Activated CD8-positive, alpha-beta memory T cell treated with anti-CD3 and anti-CD28 coated beads, Interleukin-2, amount 50 U/mL, for 1 hour (primary cell): ENCODE data around the gene ORC5.
"Not testable (repeated sequence)": the region's sequence is repeated elsewhere in the genome, so short reads cannot be mapped to it uniquely, and the experiment has no call there.

Source experiments
- DNase-seq: peaks from one replicate; pipeline ENCODE4 v3.0.0-alpha.2; 2020; ENCODE audit errors: extremely low read depth

The ORC5 gene

DNA sequence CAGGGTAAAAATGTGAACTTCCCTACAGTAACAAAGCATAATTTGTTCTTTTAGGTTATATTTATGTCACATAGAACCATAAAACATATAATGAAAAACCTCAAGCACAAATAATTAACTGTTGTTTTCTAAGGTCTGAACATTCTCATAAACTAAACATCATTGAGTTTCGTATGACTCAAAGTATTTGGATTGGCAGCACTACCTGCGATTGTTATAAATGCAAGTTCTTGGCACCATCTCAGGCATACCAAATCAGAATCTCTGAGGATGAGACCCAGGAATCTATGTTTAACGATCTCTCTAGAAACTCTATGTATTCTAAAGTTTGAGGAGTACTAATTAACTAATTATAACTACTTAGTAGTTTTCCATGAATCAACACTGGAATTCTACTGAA lies 22.5 kb downstream of the ORC5 start:
- DNase-seq = no peak

DNA sequence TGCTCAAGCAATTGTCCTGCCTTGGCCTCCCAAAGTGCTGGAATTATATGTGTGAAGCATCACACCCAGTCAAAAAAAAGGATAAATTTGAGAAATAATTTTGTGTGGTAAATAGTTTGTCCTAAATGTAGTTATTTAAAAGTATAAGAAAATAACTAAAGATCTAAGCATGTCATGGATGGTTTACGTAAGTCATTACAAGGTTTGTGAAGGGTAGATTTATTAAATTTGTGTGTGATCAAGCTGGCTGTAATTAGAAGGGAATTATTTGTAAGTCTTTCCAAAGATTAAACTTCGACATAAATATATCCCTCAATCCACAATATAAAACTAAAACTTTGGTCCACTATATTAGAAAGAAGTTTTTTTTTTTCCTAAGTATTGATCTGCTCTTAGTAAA lies 28.6 kb downstream of the ORC5 start:
- DNase-seq = no peak

DNA sequence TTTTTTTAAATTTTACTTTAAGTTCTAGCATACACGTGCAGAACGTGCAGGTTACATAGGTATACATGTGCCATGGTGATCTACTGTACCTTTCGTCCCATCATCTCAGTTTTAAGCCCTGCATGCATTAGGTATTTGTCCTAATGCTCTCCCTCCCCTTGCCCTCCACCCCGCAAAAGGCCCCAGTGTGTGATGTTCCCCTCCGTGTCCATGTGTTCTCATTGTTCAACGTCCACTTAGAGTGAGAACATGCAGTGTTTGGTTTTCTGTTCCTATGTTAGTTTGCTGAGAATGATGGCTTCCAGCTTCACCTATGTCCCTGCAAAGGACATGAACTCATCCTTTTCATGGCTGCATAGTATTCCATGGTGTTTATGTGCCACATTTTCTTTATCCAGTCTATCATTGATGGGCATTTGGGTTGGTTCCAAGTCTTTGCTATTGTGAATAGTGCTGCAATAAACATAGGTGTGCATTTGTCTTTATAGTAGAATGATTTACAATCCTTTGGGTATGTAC lies 30.2 kb downstream of the ORC5 start:
- not testable (repeated sequence) for DNase-seq

DNA sequence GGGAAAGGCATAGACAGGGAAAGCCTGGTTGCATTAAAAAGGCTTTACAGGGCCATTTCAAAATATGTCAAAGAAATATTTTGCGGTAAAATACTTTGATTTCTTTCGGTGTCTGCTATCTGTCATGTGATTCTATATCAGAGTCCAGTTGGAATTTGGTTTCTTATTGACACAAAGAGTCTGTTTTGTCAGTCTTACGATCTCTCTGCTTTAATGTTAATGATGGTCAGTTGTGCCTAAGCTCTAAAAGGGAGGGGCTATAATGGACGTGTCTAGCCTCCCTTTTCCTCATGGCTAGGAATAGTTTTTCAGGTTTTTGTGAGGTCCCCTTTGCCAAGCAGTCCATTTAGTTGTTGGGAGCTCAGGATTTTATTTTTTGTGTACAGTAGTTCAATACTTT lies 31.5 kb downstream of the ORC5 start:
- no peak for DNase-seq

DNA sequence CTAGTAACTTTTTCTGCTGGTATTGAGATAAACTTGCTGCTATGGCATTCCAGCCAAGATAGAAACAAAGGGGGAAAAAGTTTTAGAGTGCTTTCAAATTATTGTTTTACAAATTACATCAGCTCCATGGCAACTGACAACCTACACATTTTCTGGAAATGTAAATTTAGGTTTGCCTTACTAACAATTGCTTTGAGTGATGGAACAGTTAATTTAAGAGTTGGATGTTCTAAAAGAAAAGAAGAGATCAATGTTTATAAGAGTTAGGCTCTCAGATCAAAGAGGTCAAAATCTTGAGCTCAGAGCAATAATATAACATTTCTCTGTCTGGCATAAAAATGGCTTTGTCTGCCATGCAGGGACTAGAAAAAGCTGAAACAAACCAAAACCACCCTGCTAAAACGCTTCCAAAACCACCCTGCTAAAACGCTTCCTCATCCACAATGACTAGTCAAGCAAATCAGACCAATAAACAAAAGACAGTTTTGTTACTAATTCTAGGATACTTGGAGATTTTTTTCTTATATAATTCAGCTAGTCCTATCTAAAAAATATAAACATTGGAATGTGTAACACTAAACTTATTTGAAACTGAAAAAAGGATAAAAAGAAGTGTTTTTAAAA lies 32.3 kb downstream of the ORC5 start:
- no peak for DNase-seq

DNA sequence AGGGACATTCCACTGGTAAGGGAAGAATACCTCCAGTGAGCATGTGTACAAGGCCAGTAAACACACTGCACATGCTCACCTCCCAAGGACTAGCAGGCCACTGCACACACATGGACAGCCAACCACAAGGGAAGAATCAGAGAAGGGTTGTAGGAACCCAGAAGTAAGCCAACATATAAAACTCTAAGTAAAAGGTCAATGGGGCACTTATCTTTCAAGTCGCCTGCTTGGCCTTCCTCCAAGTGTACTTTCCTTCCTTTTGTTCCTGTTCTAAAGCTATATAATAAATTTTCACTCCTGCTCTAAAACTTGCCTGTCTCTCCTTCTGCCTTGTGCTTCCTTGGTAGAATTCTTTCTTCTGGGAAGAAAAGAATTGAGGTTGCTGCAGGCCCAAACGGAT lies 33.0 kb downstream of the ORC5 start:
- no peak for DNase-seq

DNA sequence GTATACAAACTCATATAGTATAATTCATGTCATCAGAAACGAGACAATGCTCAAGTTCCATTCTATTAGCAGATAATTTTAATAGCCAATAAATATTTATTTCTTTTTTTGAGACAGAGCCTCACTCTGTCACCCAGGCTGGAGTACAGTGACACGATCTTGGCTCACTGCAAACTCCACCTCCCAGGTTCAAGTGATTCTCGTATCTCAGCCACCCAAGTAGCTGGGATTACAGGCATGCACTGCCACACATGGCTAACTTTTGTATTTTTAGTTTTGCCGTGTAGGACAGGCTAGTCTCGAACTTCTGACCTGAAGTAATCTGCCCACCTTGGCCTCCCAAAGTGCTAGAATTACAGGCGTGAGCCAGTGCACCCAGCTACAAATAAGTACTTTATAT lies 45.7 kb downstream of the ORC5 start:
- no peak for DNase-seq

DNA sequence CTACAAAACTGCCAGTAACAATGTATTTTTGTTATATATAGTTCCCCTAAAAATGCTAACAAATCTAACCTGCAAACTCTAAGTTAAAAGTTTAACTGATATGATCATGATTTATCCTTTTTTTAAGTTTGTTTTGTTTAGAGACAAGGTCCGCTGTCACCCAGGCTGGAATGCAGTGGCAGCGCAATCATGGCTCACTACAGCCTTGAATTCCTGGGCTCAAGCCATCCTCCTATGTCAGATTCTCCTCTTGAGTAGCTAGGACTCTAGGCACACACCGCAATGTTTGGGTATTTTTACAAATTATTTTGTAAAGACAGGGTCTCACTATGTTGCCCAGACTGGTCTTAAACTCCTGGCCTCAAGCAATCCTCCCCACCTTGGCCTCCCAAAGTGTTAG lies 46.6 kb downstream of the ORC5 start:
- no peak for DNase-seq

DNA sequence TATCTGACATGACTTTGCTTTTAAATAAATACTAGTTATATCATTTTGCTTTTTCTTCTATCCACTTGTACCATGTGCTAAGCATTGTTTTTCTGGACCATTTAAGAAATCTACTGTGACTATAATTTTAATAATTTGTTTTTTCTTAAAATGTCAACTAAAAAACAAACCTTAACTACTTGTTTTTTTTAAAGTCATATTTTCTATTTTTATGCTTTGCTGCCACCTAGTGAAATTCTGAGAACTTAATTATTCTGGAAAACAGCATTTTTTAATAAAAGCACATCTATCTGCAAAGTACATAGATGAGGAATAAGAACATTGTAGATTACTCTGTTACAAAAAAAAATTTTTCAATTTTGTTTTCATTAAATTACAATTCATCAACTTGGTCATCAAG lies 47.4 kb downstream of the ORC5 start:
- DNase-seq = no peak

DNA sequence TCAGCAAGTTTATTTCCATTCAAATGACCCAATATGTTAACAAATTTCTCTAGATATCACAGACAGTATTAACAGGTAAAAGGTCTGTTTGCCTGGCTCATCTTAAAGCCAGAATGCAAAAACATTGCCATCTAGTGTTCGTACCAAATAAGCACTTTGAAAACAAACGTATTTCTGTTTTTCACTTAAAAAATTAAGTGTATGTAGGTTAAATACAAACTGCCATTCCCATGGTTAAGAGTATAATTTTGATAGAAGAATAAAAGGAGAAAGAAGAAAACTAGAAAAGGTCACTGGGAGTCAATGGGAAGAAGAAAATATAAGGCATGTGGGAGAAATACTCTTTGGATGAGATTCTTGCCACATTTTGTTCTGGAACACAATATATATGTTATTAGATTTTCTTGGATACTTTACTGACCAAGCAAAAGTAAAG lies 51.0 kb downstream of the ORC5 start:
- DNase-seq = no peak

DNA sequence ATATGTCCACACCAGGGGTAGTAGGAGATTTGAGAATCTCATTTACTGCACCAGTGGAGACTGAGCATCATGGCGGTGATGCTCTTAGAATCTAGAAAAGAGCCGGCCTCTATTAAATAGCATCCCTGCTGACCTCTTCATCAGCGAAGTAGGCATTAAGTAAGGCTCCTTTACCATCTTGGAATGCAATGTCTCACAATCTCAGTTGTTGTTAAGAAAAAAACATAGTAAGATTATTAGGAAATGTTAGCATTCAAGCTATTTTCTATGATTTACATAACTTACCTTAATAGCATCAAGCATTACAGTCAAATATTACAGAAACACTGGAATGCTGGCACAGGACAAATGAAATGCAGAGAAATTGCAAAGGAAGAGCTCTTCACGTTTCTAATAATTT lies 54.5 kb downstream of the ORC5 start:
- DNase-seq = no peak

DNA sequence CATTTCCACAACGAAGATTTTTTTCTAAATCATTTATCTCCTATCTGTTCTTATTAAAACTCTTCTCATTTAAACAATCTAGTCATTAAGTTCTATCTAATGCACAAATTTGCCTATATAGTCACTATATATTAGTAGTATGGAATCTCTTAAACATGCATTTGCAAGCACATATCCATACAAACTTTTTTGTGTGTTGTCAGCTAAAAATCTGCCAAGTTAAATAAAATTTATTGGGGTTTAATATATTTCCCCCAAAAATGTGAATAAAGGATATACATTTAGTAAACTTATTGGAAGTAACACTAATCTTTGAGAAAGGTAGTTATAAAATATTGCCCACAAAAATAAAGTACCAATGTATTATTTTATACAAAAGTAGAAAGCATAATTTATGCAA lies 55.3 kb downstream of the ORC5 start:
- DNase-seq = no peak

DNA sequence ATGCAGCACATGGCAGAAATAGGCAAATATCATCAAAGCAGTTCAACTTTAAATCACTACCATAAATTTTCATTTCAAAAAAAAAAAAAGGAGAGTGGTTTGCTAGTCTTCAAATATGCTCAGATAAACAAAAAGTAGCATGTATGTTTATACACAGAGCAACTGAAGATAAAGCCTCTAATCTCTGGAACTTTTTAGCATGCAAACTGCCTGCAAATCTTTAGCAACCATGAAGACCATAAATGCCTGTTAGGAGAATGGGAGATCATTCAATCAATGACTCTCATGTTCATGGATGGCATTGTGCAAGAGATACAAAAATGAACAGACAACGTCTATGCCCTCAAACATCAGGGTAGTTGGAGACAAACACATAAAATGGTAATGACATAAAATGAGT lies 57.3 kb downstream of the ORC5 start:
- DNase-seq = no peak

DNA sequence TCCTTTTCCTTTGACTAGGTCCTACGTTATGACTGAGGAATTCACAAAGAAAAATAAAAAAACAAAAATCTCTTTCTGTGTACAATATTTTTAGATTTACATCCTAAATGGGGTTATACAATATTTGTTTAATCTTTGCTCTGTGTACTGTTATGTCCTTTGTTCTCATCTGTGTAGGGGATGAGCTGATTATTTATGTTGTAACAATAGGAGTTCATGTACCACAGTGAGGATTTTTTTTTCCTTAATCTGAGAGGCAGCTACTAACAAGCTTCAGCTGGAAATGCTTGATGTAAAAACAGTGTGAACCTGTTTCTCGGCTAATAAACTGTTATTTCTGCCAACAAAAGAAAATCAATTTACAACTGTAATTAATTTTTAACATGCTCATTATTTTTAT lies 58.0 kb downstream of the ORC5 start:
- DNase-seq = no peak

DNA sequence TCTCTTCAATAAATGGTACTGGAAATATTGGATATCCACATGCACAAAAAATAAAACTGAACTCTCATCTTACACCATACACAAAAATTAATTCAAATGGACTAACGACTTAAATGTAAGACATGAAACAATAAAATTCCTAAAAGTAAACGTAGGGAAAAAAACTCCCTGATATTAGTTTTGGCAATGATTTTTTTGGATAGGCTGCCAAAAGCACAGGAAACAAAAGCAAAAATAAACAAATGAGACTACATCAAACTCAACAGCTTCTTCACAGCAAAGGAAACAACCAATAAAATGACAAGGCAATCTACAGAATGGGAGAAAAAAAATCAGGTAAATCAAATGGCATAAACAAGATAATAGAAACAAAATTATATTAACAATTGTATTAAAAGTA lies 65.7 kb downstream of the ORC5 start:
- DNase-seq = no peak

DNA sequence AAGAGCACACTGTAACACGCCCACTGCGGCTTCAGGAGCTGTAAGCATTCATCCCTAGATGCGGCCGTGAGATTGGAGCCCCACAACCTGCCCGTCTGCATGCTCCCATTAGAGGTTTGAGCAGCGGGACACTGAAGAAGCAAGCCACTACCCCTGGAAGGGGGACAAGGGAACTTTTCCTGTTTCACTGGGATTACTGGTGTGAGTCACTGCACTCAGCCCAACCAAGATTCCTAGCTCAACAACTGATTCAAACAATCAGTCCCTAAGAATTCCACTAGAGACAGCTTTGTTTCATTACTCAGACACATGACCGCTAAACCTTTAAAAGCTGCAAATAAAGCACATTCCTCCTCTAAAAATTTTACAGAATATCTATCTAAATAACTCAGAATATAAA lies 69.8 kb downstream of the ORC5 start:
- DNase-seq = no peak

DNA sequence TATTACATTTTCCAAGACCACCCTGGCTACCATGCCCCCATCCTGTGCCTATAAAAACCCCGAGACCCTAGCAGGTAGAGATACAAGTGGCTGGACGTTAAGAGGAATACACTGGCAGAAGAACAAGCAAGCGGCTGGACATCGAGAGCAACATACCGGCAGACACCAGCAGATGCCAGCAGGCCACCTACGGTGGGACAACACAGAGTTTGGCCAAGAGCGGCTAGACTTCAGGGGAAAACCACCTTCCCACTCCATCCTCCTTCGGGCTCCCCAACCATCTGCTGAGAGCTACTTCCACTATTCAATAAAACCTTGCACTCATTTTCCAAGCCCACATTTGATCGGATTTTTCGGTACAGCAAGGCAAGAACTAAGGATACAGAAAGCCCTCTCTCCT lies 70.3 kb downstream of the ORC5 start:
- DNase-seq = no peak

DNA sequence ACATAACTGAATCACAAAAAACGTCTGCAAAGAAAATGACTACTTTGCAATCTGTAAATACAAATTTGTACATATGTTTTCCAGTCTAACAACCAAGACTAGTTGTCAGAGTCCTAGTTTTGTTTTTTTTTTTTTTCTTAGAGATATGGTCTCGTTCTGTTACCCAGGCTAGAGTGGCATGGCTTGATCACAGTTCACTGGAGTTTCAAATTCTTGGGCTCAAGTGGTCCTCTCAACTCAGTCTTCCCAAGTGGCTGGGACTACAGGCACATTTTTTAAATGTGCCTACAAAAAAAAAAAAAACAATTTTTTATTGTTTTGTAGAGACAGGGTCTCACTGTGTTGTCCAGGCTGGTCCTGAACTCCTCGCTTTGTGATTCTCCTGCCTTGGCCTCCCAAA lies 70.8 kb downstream of the ORC5 start:
- DNase-seq = no peak

DNA sequence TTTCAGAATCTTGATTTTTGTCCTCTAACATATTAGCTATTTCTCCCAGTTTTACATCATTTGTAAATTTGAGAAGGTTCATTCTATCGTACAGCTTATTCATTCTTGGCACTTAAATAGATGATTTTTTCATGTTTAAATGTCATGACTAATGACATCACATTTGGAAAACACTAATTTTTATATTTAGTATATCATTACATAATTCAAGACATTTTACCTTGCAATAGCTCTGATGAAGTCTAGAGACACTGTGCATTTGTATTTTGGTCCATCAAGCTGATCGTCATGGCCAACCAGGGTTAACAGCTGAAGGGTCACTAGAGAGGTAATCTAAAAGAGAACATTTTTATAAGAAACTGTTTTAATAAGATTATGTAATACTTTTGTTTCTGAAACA lies 71.3 kb downstream of the ORC5 start:
- DNase-seq = no peak

DNA sequence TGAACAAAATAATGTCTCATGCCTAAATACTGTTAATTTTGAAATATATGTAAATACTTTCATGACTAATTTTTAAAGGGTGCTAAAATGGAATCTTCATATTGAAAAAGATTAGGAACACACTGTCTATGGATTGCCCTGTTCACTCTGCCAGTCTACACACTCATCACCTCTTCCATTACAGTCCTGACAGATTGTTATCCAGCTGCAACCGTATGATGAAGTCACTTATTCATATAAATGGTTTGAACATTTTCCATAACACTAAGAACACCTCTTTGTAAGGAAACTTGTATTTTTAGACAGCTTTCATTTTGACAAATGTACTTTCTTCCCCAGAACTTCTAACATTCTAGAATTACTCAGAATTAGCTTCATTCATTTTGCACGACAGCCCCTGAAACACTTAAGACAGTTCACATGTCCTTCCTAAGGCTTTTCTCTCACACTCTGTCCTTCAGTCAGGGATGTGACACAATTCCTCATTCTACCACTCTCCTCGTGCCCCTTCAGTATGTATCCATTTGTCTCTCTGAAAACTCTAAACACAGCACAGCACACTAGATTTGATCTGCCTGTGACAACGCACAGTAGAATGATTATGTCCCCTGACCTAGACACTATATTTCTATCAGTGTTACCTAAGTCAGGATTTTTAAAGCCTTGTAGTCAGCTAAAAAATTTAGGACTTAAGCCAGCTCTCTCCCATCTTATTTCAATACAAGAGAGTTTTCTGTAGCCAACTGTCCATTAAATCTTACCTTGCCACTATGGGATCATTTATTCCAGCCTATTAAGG lies 71.9 kb downstream of the ORC5 start:
- DNase-seq = no peak

DNA sequence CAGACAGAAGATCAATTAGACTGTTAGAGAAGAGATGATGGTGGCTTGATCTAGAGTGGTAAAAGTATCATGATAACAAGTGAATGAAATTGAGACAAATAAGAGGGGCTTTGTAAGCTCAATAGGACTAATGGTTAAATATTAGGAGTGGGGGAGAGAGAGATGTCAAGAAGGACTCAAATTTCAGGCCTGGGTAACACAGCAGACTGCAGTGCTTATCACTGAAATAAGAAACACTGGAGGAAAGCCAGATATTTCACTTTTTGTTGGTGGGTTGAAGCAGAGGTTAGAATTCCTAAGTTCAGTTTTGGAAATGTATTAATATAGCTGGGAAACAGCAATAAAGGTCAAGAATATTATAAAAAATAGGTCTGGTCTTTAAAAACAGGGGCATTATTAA lies 74.6 kb downstream of the ORC5 start:
- DNase-seq = no peak

DNA sequence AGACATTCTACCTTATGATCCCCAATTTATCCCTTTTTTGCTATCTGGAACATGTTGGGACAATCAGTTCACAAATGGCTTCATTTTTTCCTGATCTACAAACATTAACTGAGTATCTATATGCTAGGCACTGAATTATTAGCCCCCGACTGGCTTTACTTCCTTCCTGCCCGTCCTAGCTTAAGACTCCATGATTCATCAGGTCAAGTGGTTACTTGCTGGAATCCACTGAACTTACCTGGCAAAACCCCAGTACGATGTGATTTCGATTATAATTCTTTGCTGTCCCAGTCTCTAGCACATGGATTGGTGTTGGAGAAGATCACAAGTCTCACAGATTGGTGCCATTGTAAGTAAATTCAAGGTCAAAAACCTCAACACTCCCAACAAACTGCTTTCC lies 77.1 kb downstream of the ORC5 start:
- DNase-seq = no peak

DNA sequence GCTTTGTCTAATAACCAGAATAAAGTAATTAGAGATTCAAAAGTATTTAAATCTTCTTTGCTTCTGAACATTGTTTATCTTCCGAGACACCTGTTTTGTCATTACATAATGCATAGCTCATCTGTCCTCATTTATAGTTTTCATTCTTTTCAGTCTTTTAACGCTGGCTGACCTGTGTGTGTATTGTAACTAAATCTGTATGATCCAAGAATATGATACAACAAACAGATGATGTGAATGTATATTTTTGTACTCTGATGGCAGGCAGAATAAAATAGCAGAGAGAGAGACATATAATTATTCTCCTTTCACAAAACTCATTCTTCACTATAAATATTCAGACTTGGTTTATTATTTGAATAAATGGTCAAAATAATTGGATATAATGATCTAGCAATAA lies 80.6 kb downstream of the ORC5 start:
- no peak for DNase-seq

DNA sequence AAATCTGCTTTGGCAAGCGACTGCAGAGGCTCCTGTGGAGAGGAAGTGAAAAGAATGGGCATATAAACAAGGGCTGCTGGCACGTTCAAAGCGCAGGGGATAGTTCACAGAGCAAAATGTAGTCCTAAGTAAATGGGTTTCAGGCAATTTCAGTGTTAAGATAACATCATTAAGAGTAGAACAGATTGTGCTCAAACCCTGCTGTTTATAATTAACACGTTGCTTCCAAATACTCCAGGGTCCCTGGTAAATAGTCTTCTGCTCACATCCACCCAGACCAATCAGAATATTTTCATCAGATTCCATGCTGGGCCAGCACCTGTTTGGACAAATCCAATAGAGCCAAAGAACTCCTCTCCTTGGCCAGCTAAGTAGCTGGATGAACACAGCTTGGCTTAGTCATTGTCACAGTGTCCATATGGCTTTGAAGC lies 81.4 kb downstream of the ORC5 start:
- DNase-seq = no peak
